Heart left ventricle (tissue), 16 donors: ENCODE results near the gene KMT2B. TPM values are rescaled to one million over a fixed set of nuclear protein-coding genes. Genes with fewer than 3 reads are reported as not detected.

ENCODE experiments used
- ATAC-seq, 4 donors: fragments of 200-7000 bp; cut with Tn5 transposase; one replicate each; pipeline ENCODE4 v1.9.1; 2020 to 2022; ENCODE audit warnings: moderate library complexity in 4 of 4, mild to moderate bottlenecking in 3 of 4, moderate number of reproducible peaks in 1 of 4
- DNase-seq, 5 donors: peaks; one replicate each; pipeline ENCODE4 v3.0.0-alpha.2; 2020
- H3K27ac ChIP-seq, 12 donors: fragments of 200-600 bp; sonication (generic) in 4 of 12; one replicate each; pipeline versions ENCODE4 v1.5.0 to v1.8.0; 2016 to 2022; ENCODE audit warnings: mild to moderate bottlenecking in 2 of 12
- H3K27me3 ChIP-seq, 9 donors: fragments of 200-600 bp; sonication (generic) in 2 of 9; one replicate each; pipeline versions ENCODE4 v1.5.1 to v1.8.0; 2016 to 2022; ENCODE audit warnings: mild to moderate bottlenecking in 3 of 9
- H3K36me3 ChIP-seq, 9 donors: fragments of 200-600 bp; sonication (generic) in 2 of 9; one replicate each; pipeline versions ENCODE4 v1.5.0 to v1.8.0; 2018 to 2022; ENCODE audit warnings: mild to moderate bottlenecking in 2 of 9
- H3K4me1 ChIP-seq, 12 donors: fragments of 200-600 bp; sonication (generic) in 4 of 12; one replicate each; pipeline versions ENCODE4 v1.5.0 to v1.8.0; 2016 to 2022; ENCODE audit warnings: mild to moderate bottlenecking in 3 of 12
- H3K4me3 ChIP-seq, 12 donors: fragments of 200-600 bp; sonication (generic) in 4 of 12; one replicate each; pipeline versions ENCODE4 v1.5.0 to v1.8.0; 2017 to 2022; ENCODE audit warnings: mild to moderate bottlenecking in 9 of 12, moderate library complexity in 4 of 12
- H3K9me3 ChIP-seq, 12 donors: fragments of 200-600 bp; sonication (generic) in 4 of 12; one replicate each; pipeline versions ENCODE4 v1.5.0 to v1.8.0; 2016 to 2022; ENCODE audit warnings: mild to moderate bottlenecking in 1 of 12
- POLR2A ChIP-seq, 2 donors: fragments of 450-650 bp; IDR thresholded peaks; one replicate each; pipeline ENCODE4 v1.6.1; 2017; ENCODE audit warnings: antibody characterized with exemption in 2 of 2, mild to moderate bottlenecking in 2 of 2, moderate library complexity in 2 of 2
- WGBS, 4 donors: extraction: QIAGEN DNeasy Blood & Tissue Kit in 2 of 4; methylation state at CpG; one replicate each; pipeline versions ENCODE4 v1.1.5 to v1.1.7; 2013 to 2018; 5-methylcytosine and 5-hydroxymethylcytosine counted together
- intact Hi-C, 10 donors: fragments of 100-400 bp; cut with DNase I; formaldehyde crosslinking; loops; one replicate each; pipeline versions ENCODE4 v1.11.1 to v1.14.2; 2022
- polyA plus RNA-seq, 2 donors: library from polyadenylated mRNA; stranded (reverse); fragments of 200-250 nt; gene quantifications; one replicate each; pipeline ENCODE4 v1.2.3, GENCODE V29; 2013
- total RNA-seq, 9 donors: library from RNA; depleted of rRNA in 2 of 9; stranded (reverse); fragments of >200 nt in 2 of 9; fragmentation: NEBNext Ultra II Directional in 3 of 9; extraction: Animal tissue kit (Norgen Biotek cat#: 25700) in 3 of 9; gene quantifications; one replicate each; pipeline versions ENCODE4 v1.1.0 to v1.2.4, GENCODE V29; 2016 to 2023
- TF ChIP-seq, protein P1 (sequence below), 12 donors: fragments of 200-600 bp; sonication (generic) in 4 of 12; IDR thresholded peaks; one replicate each; pipeline versions ENCODE4 v1.5.0 to v1.8.0; 2018 to 2022; ENCODE audit warnings: antibody characterized with exemption in 12 of 12, mild to moderate bottlenecking in 5 of 12
- donor health status: ischemic (EF 13 %, LVEDD 7.1; RV severe dilation, severe dysfunction).
- donor health status: healthy with polysubstance abuse.
- donor health status: DM: no; HTN: yes; CAD: no.
- donor health status: DM: no; HTN: no; CAD: no.
- donor health status: ischemic (EF 25% LVEDD 6.9; RV normal size, moderate dysfunction).
- donor health status: ischemic (EF 25% LVEDD 5.7; RV mildly dilated, moderate dysfunction).
- donor health status: healthy.
- donor health status: DM: yes; HTN: yes; CAD: no.
- donor health status: ischemic (EF 35%, LVEDD 5.7; RV mildly dilated, moderate dysfunction).
- donor health status: nonischemic (EF 11% LVEDD 7.7; RV severe dilation, severe dysfunction).
- donor health status: DM: yes; HTN: yes; CAD: no.
- donor health status: PGD.
- donor health status: ischemic (EF 29% LVEDD 5.4; RV normal size, mild dysfunction).
- donor health status: nonischemic (EF 23%, LVEDD 6.1; RV moderate dilation, normal function).

The KMT2B gene
- total and polyA plus RNA-seq, 11 donors: 11.3 to 24.5 (median 15.7) TPM

DNA sequence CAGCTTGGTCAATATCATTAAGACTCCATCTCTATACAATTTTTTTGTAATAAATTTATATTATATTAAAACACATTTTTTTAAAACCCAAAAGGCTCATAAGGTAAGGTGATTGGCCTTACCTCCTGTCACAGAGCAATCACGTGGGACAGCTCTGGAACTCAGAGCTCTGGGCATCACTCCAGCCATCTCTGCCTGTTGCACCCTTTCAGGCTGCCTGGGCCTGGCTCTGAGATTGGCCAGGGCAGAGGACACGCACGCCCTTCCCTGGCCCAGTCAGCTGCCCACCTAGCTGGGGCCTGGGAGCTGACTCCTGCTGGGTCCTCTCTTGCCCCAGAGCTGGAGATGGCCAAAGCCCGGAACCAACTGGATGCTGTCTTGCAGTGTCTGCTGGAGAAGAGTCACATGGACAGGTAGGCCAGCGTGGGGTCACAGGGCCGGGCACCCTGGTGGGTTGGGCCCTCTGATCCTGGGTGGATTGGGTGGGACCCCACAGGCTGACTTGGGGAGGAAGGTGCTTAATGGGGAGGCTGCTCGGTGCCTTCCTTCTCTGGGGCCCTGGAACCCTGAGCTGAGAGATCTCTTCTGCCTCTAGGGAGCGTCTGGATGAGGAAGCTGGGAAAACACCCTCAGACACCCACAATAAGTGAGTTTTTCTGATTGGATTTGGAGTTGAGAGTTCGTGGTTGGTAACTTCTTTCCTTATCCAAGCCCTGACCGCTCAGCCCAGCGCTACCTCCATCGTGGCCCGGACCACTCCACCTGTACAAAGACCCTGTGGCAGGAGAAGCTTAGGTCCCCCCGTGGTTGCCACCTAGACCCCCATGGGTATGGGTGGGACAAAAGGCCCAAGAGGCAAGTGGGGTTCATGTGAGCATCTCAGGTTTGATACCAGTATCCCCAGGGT, 34.3 kb downstream of the KMT2B start:
- Histone ChIP-seq H3K36me3 (peaks cover 0 to 33% (median 21%) of the 10 kb centered on the region in 9 donors), H3K9me3 (no peaks in the 10 kb centered on the region), H3K27ac (peak overlapping the region in 8 of 12 donors; percentile 7 to 99 (median 20)), H3K4me3 (no peak overlapping the region), H3K27me3 (no peaks in the 10 kb centered on the region), H3K4me1 (peaks cover 0 to 58% (median 39%) of the 10 kb centered on the region in 12 donors)
- intact Hi-C loops: loop anchor here in 1 of 10 donors (10.0 kb wide), 1 partner anchor 393 kb away; the partner anchor contains the start of gene CAPNS1
- 78 to 88% (median 85%) methylated on average over 11 to 14 of the region's 14 CpGs for WGBS, 4 donors
- ATAC-seq (no peak), DNase-seq (peak in 3 of 5 donors; percentile 59 to 79 (median 74))
- no peak for TF ChIP-seq POLR2A (IDR thresholded peaks at IDR 0.05)
- TF ChIP-seq, protein P1, sequence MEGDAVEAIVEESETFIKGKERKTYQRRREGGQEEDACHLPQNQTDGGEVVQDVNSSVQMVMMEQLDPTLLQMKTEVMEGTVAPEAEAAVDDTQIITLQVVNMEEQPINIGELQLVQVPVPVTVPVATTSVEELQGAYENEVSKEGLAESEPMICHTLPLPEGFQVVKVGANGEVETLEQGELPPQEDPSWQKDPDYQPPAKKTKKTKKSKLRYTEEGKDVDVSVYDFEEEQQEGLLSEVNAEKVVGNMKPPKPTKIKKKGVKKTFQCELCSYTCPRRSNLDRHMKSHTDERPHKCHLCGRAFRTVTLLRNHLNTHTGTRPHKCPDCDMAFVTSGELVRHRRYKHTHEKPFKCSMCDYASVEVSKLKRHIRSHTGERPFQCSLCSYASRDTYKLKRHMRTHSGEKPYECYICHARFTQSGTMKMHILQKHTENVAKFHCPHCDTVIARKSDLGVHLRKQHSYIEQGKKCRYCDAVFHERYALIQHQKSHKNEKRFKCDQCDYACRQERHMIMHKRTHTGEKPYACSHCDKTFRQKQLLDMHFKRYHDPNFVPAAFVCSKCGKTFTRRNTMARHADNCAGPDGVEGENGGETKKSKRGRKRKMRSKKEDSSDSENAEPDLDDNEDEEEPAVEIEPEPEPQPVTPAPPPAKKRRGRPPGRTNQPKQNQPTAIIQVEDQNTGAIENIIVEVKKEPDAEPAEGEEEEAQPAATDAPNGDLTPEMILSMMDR (IDR thresholded peaks at IDR 0.05): no peak

DNA sequence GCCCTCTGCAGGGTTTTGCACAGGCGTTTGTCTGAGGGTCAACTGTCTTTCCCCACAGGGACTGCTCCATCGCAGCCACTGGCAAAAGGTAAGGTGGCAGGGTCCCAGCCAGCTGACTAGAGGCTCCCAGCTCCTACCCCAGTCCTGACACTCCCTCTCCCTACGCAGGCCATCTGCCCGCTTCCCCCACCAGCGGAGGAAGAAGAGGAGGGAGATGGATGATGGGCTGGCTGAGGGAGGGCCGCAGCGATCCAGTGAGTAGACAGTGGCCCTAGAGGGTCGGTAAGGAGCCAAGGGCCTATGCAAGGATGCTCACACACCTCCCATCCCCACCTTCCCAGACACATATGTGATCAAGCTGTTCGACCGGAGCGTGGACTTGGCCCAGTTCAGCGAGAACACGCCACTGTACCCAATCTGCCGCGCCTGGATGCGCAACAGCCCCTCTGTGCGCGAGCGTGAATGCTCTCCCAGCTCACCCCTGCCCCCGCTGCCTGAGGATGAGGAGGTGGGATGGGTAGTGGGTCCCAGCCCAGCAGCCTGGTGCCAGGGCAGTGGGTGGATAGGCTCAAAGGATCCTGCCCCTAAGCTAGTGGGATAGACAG, 35.0 kb downstream of the KMT2B start:
- ATAC-seq (no peak), DNase-seq (peak in 1 of 5 donors; percentile 31)
- Histone ChIP-seq H3K4me3 (no peak overlapping the region), H3K4me1 (peaks cover 0 to 60% (median 41%) of the 10 kb centered on the region in 12 donors), H3K36me3 (peaks cover 0 to 33% (median 21%) of the 10 kb centered on the region in 9 donors), H3K27me3 (no peaks in the 10 kb centered on the region), H3K27ac (peak overlapping the region in 3 of 12 donors; percentile 7 to 99 (median 99)), H3K9me3 (no peaks in the 10 kb centered on the region)
- TF ChIP-seq, protein P1 (IDR thresholded peaks at IDR 0.05): no peak
- TF ChIP-seq POLR2A (IDR thresholded peaks at IDR 0.05): no peak
- WGBS, 4 donors: 94 to 97% (median 95%) methylated on average over 19 to 20 of the region's 20 CpGs
- intact Hi-C loops: loop anchor here in 1 of 10 donors (10.0 kb wide), 1 partner anchor 392 kb away; the partner anchor contains the start of gene CAPNS1

DNA sequence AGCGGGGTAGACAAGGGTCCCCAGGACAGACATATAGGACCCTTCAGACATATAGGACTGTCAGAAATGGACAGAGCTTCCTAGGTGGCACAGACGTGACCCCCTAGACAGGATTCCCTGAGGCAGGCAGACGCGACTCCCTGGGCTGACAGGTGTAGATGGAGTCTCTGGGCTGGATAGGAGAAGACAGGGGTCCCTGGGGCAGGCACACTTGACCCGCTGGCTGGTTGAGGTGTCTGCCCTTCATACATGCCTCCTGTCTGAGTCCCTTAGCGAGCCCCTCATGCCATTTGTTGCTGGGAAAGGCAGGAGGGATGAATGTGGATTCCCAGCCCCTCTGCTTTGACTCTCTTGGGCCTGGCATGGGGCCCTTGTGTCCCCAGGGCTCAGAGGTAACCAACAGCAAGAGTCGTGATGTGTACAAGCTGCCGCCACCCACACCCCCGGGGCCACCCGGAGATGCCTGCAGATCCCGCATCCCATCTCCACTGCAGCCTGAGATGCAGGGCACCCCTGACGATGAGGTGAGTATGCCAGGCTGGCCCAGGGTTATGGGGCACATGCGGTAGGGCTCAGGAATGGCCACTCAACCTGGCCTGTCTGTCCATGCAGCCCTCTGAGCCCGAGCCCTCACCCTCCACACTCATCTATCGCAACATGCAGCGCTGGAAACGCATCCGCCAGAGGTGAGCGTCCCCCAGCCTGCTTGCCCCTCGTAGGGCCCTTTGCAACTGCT, 36.0 kb downstream of the KMT2B start:
- Histone ChIP-seq H3K27me3 (no peaks in the 10 kb centered on the region), H3K9me3 (no peaks in the 10 kb centered on the region), H3K36me3 (peaks cover 0 to 33% (median 21%) of the 10 kb centered on the region in 9 donors), H3K4me1 (peaks cover 2 to 60% (median 43%) of the 10 kb centered on the region in 12 donors), H3K27ac (peak overlapping the region in 5 of 12 donors; percentile 94 to 100 (median 99)), H3K4me3 (no peak overlapping the region)
- 81 to 93% (median 91%) methylated on average over 12 to 20 of the region's 20 CpGs for WGBS, 4 donors
- ATAC-seq (no peak), DNase-seq (peak in 1 of 5 donors; percentile 42)
- intact Hi-C loops: loop anchor here in 1 of 10 donors (10.0 kb wide), 1 partner anchor 391 kb away; the partner anchor contains the start of gene CAPNS1
- TF ChIP-seq, protein P1 (IDR thresholded peaks at IDR 0.05): no peak
- TF ChIP-seq POLR2A (IDR thresholded peaks at IDR 0.05): no peak
